Ishikawa (cell line): ENCODE data around the gene COG4.

Source experiments
- EP300 ChIP-seq: IDR thresholded peaks from 2 replicates; pipeline ENCODE4 v1.6.1; 2012; ENCODE audit warnings: borderline replicate concordance
- REST ChIP-seq: IDR thresholded peaks from 2 replicates; pipeline ENCODE4 v1.6.1; 2012; ENCODE audit warnings: low read depth, mild to moderate bottlenecking
- YY1 ChIP-seq: IDR thresholded peaks from 2 replicates; pipeline ENCODE4 v1.6.1; 2012; ENCODE audit warnings: low read depth

GRCh38 chr16:70548936-70549335, 25.6 kb upstream of the COG4 start:
- TF ChIP-seq REST, result no peak
- no peak for TF ChIP-seq YY1
- no peak for TF ChIP-seq EP300
